NCI-H2227 (cell line): Measurements from ENCODE around the gene ASPSCR1.

ENCODE experiments used
- DNase-seq: peaks from one replicate; lab custom pipeline; 2025; ENCODE audit not compliant: unreplicated experiment; lab: John Stamatoyannopoulos, UW

Gene ASPSCR1

DNA sequence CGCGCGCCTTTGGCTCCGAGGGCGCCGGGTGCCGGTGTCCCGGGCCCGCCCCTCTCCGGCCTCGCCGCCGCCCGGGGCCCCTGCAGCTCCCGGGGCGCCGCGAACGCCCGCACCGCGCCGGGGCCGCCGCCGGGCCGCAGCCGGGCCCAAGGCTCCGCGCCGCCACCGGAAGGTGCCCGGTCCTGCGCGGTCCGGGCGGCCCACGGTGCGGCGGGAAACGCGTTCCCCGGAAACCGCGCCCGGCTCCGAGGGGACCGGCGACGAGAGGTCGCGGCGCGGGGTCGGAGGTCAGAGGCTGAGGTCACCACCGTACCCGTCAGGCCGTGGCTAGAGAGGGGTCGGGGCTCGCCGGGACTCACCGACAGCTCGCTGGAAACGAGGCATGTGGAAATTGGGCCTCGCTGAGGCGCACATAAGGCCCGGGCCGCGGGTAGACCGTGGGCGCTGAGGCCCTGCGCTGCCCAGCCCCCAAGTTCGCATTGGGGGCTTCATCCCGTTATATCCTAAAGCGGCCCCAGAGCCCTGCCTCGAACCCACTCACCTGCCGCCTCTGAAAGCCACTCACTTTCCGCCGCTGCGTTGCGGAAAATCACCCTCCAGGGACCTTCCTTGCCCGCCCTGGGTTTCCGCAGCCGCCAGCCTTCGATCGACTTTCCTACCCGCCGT is 88.3 kb downstream of the ASPSCR1 start, which contains the start of gene DUS1L:
Gene DUS1L (minus strand): TSS at position 167 of the 666 bp plus-strand sequence. CDS start 745 bp downstream, outside the sequence.
- DNase-seq, result peak; percentile 76
